Astrocyte of the hippocampus (primary cell): Measurements from ENCODE around the gene BTBD19.
"Not testable (repeated sequence)": the region's sequence is repeated elsewhere in the genome, so short reads cannot be mapped to it uniquely, and the experiment has no call there.

Source experiments
- DNase-seq: peaks from one replicate; pipeline ENCODE4 v3.0.0; 2011; ENCODE audit warnings: low read depth, low spot score

BTBD19 gene

DNA sequence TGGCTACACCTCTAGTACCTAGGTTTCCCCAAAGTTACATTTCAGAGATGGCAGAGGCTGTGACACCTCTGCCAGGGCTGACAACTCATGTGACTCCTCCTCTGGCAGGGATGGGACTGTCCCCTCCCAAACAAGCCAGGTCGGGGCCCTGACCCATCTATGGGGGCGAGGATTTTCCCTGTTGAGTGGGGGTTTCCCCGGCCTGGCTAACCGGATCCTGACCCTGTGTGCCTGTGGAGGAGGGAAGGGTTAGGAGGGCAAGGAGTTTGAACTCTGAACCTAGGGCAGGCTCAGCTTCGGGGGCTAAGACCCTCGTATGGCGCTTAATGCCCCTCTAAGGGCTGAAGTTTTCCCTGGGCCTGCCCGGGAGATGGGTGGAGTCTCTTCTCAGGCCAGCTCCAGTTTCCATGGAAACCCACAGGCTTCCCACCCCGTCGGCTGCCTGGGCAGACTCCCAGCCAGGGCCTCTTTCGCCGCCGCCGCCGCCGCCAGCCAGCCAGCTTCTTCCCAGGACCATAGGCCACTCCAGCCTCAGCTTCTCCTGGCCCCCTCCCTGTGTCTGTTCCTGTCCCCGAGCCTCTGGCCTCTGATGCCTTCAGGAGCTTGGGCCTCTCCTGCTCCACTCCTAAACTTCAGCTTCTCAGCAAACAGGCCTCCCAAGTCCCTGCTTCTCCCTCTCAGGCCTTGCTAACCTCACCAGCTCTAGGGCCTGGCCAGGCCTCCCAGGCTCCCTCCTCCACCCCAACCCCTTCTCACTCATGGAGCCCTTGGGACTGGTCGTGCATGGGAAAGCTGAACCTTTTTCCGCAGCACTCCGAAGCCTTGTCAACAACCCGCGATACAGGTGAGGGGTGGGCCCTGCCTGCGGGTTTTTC lies at the start of gene BTBD19:
Gene BTBD19, plus strand, starts transcription at position 461 of the 875 bp plus-strand sequence. Its CDS starts 298 bp downstream, at position 759.
- DNase-seq = peak; percentile 97

DNA sequence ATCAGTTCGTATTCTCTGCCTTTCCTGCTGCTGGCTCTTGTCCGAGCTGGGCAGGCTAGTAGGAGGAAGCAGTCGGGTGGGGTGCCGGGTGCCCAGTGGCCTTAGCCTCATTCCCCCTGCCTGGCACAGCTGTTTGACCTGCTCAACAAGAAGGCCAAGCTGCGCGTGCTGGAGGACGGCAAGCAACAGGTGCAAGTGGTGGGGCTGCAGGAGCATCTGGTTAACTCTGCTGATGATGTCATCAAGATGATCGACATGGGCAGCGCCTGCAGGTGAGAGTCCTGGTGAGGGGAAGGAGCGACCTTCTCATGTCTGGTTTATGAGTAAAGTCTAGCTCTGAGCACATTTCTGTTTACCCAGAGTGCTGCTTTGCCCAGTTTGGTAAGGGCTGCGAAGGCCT lies 49.2 kb upstream of the BTBD19 start:
- DNase-seq = no peak

DNA sequence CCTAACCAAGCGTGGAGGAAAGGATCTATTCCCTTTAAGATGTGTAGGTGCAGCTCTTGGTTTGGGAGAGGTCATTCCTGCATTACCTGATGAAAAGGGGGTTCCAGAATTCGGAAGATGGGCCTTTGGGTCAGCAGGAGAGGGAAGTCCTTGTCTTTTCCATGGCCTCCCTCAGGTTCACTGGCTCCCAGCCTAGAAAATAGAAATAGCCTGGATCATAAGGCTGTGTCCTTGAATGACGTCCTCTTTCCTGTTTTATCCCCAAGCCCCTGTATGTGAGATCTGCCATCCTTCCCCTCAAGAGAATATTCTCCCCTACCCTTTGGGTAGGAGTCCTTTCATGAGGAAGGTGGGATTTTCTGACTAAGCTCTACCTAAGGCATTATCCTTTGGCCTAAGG lies 47.4 kb upstream of the BTBD19 start:
- no peak for DNase-seq

DNA sequence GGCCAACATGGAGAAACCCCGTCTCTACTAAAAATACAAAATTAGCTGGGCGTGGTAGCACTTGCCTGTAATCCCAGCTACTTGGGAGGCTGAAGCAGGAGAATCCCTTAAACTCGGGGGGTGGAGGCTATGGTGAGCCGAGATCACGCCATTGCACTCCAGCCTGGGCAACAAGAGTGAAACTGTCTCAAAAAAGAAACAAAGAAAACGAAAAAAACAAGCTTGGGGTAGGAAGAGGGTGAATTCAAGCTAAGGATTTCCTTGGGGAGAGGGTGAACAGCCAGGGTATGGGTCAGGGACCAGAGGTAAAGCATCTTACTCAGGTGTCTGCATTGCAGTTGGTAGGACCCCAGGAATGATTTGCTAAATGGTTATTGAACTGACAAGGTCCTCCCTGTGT lies 41.9 kb upstream of the BTBD19 start:
- not testable (repeated sequence) for DNase-seq

GRCh38 chr1:44775078-44775929 lies 33.0 kb upstream of the BTBD19 start, which contains the start of gene RPS8:
TSS of gene RPS8 (plus strand) at chr1:44775540. CDS start at chr1:44775597, 57 bp downstream.
- DNase-seq = peak; percentile 97

DNA sequence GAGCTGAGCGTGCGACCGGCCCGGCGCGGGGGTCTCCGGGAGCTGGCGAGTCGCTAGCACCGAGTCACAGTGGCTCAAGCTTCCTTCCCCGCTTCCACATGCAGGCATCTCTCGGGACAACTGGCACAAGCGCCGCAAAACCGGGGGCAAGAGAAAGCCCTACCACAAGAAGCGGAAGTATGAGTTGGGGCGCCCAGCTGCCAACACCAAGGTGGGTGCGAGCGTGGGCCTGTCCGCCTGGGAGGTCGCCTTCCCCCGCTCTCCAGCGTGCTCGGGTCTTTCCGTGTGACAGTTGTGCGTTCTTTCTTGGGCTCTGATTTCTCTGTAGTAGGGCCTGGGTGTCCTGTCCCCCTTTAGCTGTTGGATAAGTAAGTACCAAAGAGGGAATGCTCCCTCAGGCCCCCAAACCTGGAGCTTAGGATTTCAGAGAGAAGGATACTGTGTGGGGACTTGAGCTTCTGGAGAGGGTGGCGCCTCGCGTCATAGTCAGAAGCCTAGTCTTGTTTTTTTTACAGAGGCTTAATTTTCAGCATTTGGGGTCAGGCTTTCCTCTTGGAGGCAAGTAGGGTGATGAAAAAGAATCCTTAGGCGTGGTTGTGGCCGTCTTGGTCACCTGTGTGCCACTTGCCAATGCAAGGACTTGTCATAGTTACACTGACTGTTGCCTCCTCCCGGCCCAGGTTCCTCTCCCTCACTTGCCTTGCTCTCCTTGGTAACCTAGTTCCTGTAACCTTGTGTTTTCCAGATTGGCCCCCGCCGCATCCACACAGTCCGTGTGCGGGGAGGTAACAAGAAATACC lies 32.2 kb upstream of the BTBD19 start:
- DNase-seq = peak; percentile 47

GRCh38 chr1:44776730-44777068 lies 31.6 kb upstream of the BTBD19 start:
- no peak for DNase-seq

GRCh38 chr1:44777547-44777946 lies 30.8 kb upstream of the BTBD19 start:
- no peak for DNase-seq

DNA sequence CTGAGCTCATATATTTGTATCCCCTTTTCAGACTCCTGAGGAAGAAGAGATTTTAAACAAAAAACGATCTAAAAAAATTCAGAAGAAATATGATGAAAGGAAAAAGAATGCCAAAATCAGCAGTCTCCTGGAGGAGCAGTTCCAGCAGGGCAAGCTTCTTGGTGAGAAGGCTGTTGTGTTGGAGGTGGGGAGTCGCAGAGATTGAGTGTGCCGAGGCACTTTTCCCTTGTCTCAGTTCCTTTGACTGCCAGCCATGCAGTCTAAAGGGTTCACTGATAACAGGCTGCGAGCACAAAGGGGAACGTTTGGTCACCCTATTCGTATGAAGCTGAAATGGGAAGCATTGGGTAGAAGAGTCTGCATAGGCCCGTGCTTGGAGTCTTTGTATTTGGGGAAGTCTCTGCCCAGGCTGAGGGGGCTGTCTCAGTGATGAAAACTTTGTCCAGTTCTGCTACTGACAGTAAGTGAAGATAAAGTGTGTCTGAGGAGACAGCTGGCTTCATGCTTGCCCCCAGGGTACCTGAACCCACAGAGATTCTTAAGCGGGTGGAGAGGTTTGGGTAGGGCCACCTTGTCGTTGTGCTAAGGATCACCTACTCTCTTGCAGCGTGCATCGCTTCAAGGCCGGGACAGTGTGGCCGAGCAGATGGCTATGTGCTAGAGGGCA lies 30.2 kb upstream of the BTBD19 start:
- no peak for DNase-seq

DNA sequence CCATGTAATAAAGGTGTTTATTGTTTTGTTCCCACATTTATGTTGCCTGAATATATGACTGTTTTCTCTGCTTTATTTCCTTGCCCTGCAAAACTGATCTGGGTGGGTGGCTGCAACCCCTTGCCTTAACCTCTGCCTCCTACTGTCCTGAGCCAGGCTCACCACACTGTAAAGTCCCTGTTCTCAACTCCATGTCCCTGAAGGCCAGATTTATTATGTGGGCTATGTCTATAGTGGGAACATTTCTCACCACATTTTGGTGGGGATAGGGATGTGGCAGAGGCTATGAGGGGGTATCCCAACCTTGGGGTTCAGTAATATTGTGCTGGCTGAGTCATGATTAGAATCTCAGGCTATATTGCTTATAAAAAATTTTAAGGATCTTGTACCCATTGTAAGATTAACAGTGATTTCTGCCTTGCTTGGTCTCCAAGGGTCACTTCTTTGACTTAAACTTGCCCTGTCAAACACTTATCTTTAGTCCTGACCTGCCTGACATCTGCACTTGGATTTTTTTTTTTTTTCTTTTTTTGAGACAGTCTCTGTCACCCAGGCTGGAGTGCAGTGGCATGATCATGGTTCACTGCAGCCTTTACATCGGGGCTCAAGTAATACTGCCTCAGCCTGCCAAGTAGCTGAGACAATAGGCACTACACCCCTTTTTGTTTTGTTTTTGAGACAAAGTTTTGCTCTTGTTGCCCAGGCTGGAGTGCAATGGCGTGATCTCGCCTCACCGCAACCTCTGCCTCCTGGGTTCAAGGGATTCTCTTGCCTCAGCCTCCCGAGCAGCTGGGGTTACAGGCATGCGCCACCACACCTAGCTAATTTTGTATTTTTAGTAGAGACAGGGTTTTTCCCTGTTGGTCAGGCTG lies 29.4 kb upstream of the BTBD19 start:
- no peak for DNase-seq

DNA sequence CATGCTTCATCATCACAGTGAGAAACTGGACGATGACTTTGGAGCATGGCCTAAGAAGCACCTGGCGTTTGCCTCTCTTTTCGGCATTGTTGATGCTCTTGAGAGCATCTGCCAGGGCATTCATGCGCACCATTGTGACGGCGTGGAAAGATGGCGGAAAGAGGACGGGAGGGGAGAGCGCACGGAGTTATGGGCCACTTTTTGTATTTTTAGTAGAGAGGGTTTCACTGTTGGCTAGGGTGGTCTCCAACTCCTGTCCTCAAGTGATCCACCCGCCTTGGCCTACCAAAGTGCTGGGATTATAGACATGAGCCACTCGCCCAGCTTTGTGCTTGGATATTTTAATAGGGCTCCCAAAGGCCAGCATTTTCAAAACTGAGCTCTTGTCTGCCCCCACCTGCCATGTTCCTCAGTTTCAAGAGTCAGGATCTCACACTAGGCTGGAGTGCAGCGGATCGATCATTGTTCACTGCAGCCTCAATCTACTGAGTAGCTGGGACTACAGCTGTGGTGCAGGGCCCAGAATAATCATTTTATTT lies 27.7 kb upstream of the BTBD19 start:
- no peak for DNase-seq

DNA sequence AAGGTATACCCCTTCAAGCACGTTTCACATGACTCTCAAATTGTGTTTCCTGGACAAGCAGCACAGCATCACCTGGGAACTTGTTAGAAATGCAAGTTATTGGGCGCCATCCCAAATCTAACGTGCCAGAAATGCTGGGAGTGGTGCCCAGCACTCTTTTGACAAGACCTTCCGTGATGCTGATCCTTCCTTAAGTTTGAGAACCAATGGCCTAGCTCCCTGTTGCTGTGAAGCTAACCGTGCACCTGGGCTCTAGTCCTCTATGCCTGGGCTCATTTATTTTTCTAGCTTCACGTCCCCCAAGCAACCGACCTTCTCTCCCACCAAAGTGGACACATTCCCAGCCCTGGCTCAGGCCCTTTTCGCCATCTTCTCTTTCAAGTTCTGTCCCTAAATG lies 24.6 kb upstream of the BTBD19 start:
- peak; percentile 63 for DNase-seq

- peak; percentile 45 for DNase-seq
Measured at GRCh38 chr1:44784094-44785028, 24.0 kb upstream of the BTBD19 start.

DNA sequence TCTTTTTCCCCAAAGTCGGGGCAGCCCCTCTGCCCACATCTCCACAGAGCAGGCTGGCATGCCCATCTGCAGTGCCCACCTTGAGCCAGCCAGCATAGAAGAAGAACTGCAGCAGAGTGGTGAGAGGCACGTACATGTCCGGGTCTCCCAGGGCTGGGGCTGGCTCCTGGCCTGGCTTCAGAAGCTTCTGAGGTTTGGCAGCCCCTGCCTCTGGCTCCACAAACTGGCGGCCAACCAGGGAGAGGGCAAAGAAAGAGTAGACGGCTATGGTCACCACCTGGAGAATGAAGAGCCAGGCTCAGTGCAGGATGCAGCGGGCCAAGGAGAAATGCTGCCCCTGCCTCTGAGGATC lies 23.3 kb upstream of the BTBD19 start:
- DNase-seq = peak; percentile 68

GRCh38 chr1:44785501-44786137 lies 22.7 kb upstream of the BTBD19 start:
- DNase-seq = no peak

GRCh38 chr1:44786138-44786840 lies 22.0 kb upstream of the BTBD19 start:
- peak; percentile 82 for DNase-seq

- DNase-seq = no peak
Measured at GRCh38 chr1:44786841-44787426, 21.4 kb upstream of the BTBD19 start.
